GM18508 (cell line): Measurements from ENCODE around the gene SLC25A25.
"Not testable (repeated sequence)": the region's sequence is repeated elsewhere in the genome, so short reads cannot be mapped to it uniquely, and the experiment has no call there.

Source experiments
- ATAC-seq: cut with Tn5 transposase; IDR thresholded peaks from one replicate; pipeline ENCODE4 v1.9.1; 2021; ENCODE audit warnings: moderate number of reproducible peaks; ENCODE audit not compliant: insufficient read depth, unreplicated experiment

SLC25A25 gene

DNA sequence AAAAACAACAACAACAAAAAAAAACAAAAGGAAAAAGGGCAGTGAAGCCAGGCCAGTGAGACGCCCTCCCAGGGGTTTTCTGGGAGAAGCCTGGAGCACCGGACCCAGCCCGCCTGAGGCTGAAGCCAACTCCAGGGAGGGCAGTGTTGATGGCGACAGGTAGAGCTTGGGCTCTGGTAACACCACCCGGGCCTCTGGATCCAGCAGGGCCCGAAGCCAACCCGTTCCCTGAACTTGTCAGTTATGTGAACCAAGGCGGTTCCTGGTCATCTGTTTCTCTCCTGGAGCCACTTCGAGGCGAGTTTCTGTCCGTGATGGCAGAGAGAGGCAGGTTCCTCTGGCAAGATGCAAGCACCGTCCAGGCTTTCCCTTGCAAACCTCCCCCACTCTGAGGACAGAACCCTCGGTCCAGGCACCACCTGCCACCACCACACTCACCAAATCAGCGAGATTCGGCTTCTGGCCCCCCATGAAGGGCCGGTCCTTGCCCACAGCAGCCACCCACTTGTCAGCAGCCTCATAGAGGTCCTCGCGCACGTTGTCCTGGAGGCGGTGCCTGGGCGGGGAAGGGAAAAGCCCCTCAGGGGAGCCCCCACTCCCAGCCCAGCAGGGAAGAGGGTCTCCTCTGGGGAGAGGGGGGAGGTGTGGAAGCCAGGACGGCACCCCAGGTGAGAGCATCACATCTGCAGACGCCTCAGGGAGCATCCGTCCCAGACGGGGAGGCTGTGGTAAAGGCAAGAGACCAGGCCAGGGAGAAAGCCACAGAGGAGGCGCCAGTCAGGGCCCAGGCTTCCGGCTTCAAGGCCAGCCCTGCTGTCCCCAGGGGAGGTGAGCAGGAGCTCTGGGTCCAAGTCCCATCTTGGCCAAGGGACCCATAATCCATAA lies 54.1 kb downstream of the SLC25A25 start:
- ATAC-seq, result no peak

DNA sequence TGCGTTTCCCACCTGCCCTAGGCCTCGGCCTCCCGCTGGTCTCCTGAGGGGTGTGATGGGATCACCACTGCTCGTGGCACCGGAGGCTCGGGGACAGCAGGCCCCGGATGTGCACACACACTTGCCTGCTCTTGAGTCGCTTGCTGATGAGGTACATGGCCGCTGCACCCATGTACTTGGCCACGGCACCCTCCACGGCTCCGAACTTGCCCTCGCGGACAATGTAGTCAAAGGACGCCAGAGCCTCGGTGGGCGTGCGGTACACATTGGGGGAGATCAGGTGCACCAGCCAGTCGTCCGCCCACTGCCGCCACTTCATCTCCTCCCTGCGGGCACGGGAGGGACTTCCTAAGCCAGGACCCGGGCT lies 54.8 kb downstream of the SLC25A25 start:
- no peak for ATAC-seq

DNA sequence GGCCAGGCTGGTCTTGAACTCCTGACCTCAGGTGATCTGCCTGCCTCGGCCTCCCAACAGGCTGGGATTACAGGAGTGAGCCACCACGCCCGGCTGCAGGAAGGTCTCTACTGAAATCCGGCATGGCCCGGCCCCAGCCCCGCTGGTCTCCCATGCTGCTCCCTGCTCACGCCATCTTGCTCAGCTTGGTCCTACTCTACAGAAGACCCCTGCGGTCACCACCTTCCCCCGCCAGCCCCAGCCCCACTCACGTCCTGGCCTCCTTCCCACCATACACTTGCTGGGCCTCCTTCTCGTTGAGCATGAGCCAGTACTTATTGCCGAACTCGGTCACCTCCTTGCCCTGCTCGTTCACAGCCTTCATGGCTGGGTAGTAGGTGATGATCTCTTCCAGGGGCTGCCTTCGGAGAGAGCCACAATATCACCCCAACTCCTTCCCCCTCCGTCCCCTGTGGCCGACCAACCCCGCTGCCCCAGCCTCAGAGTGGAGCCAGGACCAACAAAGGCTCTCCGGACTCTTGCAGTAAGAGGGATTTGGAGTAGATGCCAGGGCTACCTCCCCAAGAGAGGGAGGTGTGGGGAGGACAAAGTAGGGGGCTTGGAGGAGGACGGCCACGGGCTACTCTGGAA lies 55.5 kb downstream of the SLC25A25 start:
- no peak for ATAC-seq

DNA sequence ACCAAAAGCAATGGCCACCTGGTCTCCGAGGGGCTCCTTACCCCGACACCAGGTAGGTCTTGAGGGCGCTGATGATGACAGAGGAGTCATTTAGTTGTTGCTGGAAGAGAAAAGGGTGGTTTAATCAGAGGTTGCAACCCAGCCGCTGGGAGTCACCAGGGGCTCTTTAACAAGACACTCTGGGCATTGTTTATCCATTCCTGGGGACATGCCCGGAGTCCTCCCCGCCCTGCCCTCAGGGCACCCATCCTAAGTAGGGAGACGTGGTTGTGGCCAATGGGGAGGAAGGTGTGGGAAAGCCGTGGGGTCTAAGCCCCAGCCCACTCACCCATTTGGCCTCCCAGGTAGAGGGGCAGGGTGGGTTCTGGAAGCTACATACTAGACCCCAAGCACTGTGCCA lies 56.4 kb downstream of the SLC25A25 start:
- no peak for ATAC-seq

DNA sequence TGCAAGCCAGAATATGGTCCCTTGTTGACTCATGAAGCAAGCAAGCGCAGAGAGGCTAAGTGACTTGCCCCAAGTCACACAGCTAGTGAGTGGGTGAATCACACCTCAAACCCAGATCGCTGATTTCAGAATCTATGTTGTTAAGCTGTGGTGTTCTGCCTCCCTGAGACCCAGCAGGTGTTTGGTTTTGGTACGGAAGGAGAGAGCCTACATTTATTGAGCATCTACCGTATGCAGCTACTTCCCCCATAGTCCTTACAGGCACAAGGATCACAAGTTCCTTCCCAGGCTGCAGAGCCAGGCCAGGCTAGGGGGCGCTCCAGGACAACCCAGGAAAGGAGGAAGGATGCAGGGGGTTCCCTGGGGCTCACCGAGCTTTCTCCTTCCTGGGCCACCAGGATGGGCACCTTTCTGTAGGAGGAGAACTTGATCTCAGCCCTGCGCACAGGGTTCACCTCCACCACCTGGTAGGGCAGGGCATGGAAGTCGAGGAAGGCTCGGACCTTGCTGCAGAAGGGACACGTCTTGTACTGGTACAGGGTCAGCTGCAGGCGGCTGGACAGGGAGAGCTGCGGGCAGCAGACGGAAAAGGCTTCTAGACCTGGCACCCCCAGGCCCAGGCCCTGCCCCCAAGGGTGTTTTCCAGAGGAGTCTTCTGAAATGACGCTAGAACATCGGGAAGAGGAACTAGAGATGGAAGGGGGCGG lies 57.0 kb downstream of the SLC25A25 start:
- no peak for ATAC-seq

DNA sequence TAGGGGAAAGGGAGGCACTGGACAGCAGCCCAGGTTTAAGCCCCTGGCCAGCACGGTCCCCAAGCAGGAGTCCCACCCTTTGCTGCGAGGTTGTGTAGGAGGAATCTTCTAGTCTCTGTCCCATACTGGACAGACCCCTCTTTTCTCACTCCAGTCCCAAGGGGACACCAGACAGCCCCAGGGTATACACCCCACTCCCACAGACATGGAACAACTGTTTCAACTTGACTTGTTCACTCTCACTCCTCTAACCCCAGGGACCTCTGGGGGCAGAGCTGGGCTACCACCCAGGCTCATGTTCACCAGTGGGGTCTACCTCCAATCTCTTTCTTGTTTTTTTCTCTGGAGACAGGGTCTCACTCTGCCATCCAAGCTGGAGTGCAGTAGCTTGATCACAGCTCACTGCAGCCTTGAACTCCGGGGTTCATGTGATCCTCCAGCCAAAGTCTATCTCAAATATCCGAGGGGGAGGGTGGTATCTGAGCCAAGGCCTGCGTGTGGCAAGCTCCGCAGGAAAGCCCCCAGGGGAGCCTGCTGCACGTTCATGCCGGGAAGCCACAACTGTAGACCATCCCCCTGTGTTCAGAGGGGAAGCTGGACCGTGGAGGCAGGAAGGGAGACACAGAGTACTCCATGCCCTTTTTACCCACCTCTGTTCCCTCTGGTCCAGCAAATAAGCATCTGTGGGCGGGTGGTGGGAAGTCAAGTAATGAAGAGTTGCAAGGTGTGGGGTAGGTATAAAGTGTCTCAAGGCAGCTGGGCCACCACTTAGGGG lies 57.7 kb downstream of the SLC25A25 start:
- ATAC-seq, result no peak

DNA sequence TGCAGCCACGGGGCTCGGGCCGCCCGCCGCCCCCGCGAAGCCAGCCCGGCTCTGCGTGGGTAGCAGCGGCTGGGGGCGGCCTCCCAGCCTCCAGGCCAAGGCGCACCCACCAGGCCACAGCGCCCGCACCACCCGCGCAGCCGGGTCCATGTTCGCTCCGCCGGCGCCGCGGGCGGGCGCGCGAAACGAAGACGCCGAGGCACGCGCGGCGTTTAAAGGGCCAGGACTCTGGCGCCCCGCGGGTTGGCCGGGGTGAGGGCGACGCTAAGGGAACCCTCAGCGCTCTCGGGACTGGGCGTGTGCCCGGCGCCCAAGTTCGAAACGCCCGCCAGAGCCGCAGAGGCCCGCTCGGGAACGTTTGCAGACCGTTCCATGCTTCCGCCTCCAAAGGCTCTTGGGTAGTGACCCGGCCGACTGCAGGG lies 59.5 kb downstream of the SLC25A25 start, which contains the start of gene PTGES2:
Gene PTGES2, minus strand, starts transcription at position 162 of the 422 bp plus-strand sequence. Its CDS starts 12 bp downstream, at position 150.
- no peak for ATAC-seq

DNA sequence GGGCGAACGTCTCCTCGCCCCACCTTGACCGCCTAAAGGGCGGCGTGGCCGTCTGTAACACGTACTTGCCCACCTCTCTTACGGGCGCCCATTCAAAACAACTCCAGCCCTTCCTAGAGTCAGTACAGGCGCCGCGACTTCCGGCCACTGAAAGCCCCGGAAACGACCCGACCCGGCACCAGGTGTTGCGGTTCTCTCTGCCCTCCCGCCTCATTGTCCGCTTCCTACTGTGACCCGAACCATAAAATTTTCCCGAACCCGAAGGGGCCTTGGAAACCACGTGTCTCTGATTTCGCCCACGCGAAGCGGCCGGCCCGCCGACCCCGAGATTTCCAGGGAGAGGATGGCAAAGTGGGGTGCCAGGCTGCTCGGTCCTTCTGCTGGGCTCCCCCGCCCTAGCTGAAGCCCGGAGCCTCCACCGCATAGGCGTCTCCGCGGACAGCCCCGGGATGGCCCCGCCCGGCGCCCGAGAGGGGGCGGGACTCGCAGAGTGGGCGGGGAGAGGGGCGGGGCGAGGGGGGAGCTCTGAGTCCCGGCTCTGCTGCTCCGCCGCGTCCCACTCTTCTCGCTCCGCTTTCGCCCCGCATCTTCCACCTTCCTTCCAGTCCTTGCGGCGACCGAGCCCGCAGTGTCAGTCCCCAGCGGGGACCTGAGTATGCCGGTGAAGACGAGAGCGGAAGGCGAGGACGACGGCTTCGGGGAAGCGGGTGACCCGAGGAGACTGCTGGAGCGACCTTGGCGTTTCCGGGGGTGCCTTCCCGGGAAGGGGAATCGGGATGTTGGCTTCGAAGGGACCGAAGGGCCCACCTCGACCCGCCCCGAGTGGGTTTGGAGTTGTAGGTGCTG lies 60.2 kb downstream of the SLC25A25 start:
- no peak for ATAC-seq

DNA sequence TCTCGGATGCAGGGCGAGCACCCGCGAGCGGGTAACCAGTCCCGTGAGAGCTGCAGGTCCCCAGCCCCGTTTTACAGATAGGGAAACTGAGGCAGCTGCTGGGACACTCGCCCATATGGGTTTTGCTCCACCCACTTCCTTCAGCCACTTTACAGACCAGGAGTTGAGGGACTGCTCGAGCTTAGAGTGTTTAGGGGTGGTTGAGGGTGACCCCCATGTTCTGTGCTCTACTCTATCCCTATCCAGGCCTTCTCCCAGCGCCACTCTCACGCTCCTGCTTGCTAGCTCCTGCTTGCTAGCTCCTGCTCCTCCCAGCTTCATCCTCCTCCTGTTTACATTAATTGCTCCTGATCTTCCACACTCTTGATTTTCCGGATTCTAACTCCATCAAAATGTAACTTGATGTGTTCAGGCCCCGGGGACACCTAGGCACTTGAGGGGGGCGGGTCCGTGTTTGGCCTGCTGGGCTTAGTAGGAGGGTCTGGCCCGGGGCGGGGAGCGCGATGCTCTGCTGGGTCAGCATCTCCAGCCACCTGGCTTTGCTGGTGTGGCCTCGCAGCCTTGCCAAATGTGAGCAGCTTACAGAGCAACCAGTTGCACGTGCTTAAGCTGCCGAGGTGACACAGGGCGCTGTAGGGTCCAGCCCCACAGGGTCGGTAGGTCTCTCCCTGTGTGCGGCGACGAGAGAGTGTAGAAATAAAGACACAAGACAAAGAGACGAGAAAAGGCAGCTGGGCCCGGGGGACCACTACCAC lies 61.0 kb downstream of the SLC25A25 start:
- no peak for ATAC-seq

DNA sequence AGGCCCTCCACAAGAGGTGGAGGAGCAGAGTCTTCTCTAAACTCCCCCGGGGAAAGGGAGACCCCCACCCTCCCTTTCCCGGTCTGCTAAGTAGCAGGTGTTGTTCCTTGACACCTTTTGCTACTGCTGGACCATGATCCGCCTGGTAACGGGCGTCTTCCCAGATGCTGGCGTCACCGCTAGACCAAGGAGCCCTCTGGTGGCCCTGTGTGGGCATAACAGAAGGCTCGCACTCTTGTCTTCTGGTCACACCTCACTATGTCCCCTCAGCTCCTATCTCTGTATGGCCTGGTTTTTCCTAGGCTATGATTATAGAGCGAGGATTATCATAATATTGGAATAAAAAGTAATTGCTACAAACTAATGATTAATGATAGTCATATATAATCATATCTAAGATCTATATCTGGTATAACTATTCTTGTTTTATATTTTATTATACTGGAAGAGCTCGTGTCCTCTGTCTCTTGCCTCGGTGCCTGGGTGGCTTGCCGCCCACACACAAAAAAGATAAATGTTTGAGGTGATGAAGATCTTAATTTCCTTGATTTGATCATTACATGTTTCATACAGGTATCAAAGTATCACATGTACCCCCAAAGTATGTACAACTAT lies 62.1 kb downstream of the SLC25A25 start:
- ATAC-seq, result not testable (repeated sequence)

DNA sequence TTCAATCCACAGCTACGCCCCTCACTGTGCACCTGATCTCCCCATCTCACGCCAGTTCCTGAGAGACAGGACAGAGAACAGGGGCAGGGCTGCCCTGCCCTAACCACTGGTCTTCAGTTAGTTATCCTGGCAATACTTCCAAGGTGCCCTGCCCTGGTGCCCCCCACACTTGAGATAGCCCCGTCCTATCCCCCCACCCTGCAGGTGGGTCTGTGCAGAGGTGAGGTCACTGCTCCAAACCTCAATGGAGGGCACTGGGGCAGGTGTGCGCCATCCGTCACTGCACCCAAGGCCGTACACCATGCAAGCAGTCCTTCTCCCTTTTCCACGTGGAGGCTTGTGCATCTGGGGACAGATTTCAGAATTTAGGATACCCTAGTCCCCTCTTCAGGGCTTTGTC lies 62.6 kb downstream of the SLC25A25 start:
- not testable (repeated sequence) for ATAC-seq

DNA sequence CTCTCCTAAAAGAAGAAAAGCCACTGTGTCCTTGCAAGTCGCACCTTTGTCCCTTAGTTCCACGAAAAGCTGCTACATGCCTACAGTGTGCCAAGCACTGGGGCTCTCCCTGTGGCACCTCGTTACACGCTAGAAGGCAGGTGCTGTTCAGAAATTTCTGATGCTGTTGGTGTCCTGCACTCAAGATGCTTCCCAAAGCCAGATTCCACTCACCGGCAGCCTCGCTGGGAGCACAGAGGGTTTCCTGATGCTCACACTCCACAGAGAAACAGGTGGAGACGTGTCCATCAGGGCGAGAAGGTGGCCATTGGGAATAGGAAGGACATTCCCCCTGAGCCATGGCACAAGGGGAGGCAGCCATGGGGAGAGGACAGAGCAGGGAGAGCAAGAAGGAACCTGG lies 63.3 kb downstream of the SLC25A25 start:
- not testable (repeated sequence) for ATAC-seq

DNA sequence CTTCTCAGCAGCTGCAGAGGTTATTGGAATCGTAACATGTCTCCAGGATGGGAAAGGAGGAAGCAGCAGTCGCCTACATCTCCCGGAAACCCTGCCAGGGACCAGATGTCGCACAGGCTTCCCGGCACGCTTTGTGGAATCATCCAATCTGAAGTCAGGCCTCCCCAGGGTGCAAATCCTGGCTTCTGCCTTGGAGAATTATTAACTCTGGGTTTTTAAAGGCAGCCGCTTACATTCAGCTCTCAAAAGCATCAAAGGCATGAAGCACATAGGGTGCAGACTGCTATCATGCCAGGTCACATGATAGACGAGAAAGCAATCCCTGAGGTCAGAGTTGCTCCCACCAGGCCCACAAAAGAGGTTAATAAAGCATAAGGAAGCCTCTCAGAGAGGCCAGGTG lies 64.1 kb downstream of the SLC25A25 start:
- ATAC-seq, result not testable (repeated sequence)

DNA sequence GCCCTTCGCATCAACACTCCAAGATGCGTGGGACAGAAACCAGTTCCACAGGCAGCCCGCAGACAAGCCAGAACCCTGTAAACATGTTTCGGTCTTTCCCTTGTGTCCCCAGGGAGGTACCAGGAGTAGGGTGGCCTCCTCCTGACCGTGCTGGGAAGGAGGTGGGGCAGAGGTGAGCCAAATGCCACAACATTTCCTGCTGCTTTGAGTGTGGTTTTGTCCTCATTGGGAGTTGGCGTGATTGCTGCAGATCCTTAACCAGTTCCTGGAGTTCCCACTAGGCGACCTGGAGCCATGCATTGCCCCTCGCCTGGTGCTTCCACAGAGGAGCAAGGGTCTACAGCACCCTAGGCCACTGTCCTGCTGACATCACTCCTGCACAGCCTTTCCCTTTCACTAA lies 67.5 kb downstream of the SLC25A25 start:
- not testable (repeated sequence) for ATAC-seq

DNA sequence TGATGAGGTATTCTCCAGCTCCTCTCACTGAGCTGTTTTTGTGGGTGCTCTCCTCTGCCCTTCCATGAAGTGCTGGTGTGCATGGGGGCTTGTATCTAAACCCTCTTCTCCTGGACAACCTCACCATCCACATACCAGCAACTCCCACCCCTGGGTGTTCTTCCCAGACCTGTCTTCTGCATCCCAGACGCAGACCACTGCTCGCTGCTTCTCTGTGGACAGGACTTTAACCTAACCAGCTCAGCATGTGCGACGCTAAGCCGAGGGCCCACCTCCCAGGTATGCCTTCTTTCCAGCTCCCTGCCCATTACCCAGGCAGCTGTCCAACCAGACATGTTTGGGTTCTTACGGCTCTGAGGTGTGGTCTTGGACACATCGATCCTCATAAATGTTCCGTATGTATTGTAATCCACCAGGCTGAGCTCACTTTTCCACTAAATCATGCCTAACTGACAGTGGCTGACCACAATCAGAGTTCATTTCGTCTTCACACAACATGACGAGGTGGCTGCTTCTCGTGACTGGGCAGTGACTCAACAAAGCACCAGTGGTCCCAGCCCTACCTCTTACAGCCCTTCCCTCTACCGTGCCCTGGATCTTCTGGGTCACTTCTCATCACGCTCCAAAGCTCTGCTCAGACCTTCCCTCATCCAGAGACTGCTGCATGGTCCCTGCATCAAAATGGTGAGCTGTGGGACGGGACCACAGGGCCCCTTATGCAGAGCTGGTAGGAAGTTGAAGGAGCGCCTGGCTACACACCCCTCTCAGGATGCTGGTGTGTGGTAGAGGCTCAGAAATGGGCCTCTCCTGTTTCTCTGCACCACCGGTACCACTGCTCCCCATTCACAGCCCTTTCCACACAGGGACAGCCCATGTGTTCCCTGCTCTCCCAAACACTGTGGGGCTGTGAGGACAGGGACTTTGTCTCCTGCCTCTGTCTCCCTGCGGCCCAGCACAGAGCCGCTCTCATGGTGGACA lies 69.1 kb downstream of the SLC25A25 start:
- no peak for ATAC-seq

DNA sequence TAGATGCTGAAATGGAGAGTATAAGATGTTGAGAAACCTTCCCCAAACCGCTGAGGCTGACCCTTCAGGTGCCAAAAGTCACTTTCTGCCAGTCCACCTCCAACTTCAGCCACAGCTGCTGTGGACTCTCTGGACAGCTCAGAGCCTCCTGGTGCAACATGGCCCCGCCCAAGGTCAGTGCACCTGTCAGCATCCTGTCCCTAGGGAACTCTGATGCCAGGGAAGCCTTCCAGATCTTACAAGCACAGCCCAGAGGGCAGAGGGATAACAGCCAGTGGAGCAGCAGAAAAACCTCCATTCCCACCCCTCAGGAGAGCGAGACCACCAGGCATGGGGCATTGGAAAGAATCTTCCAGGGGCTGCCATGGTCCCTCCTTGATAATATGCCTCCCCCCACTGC lies 70.0 kb downstream of the SLC25A25 start:
- ATAC-seq, result no peak

DNA sequence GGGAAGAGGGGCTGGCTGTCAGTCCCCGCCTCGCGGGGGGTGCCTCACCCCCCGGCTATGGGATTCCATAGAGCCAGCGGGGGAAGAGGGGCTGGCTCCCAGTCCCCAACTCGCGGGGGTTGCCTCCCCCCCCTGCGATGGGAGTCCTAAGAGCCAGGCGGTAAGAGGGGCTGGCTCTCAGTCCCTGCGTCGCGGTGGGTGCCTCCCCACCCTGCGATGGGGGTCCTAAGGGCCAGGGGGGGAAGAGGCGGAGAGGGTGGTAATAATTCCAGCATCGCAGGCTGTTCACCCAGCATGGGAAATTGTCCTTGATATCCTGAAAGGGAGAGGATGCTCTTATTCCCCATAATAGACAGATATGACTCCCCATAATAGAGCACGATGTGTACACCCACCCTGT lies 71.6 kb downstream of the SLC25A25 start:
- no peak for ATAC-seq
